Loucy (cell line): ENCODE results near the gene IL17C.

Source experiments
- CTCF ChIP-seq: fragments of 200-600 bp; sonication (generic); conservative IDR thresholded peaks from 2 replicates; pipeline ENCODE4 v1.5.1; 2014; ENCODE audit warnings: mild to moderate bottlenecking, antibody characterized with exemption, low read length
- EZH2phosphoT487 ChIP-seq: fragments of 200-600 bp; IDR thresholded peaks from 2 replicates; pipeline ENCODE4 v1.6.1; 2018; ENCODE audit warnings: antibody characterized with exemption, mild to moderate bottlenecking, moderate library complexity, borderline replicate concordance

GRCh38 chr16:88608076-88608475, 30.3 kb upstream of the IL17C start:
- TF ChIP-seq CTCF (no peak), EZH2phosphoT487 (no peak)
